GM19395 (cell line): ENCODE measurements around the gene ZNF358.

Experiments used
- ATAC-seq: cut with Tn5 transposase; IDR thresholded peaks from one replicate; pipeline ENCODE4 v1.9.1; 2021; ENCODE audit warnings: mild to moderate bottlenecking, moderate library complexity; ENCODE audit not compliant: unreplicated experiment

The ZNF358 gene

GRCh38 chr19:7519361-7520130 lies 3.6 kb downstream of the ZNF358 start:
- no peak for ATAC-seq

- no peak for ATAC-seq
Measured at GRCh38 chr19:7520131-7521051, 4.5 kb downstream of the ZNF358 start.

GRCh38 chr19:7521551-7522071 lies 5.7 kb downstream of the ZNF358 start:
- no peak for ATAC-seq

GRCh38 chr19:7522072-7522922 lies 6.4 kb downstream of the ZNF358 start, which contains the start of gene MCOLN1:
Gene MCOLN1 (plus strand): TSS chr19:7522624. CDS start chr19:7522751, 127 bp downstream.
- ATAC-seq = peak; percentile 69

GRCh38 chr19:7522923-7523667 lies 7.2 kb downstream of the ZNF358 start:
- ATAC-seq = no peak

- no peak for ATAC-seq
Measured at GRCh38 chr19:7524523-7524922, 8.6 kb downstream of the ZNF358 start.

- ATAC-seq = no peak
Measured at GRCh38 chr19:7524992-7525739, 9.3 kb downstream of the ZNF358 start.

- ATAC-seq = no peak
Measured at GRCh38 chr19:7526059-7526929, 10.4 kb downstream of the ZNF358 start.

- no peak for ATAC-seq
Measured at GRCh38 chr19:7527516-7528191, 11.8 kb downstream of the ZNF358 start.

- ATAC-seq = no peak
Measured at GRCh38 chr19:7528192-7528519, 12.3 kb downstream of the ZNF358 start.

- no peak for ATAC-seq
Measured at GRCh38 chr19:7528522-7529245, 12.8 kb downstream of the ZNF358 start.

GRCh38 chr19:7529246-7529600 lies 13.3 kb downstream of the ZNF358 start:
- ATAC-seq = no peak

- ATAC-seq = no peak
Measured at GRCh38 chr19:7529610-7530490, 13.9 kb downstream of the ZNF358 start.

- no peak for ATAC-seq
Measured at GRCh38 chr19:7533281-7533885, 17.5 kb downstream of the ZNF358 start.

GRCh38 chr19:7533925-7534480 lies 18.1 kb downstream of the ZNF358 start:
- ATAC-seq = no peak
